Renal pelvis (tissue), 12 donors: ENCODE measurements around the gene CEP170B. TPM values are rescaled to one million over a fixed set of nuclear protein-coding genes. Genes with fewer than 3 reads are reported as not detected.
A peak's percentile ranks its signal among the peaks of the same experiment; 100 is the strongest.
"Not testable (repeated sequence)": the region's sequence is repeated elsewhere in the genome, so short reads cannot be mapped to it uniquely, and the experiment has no call there.

Experiments
- DNase-seq: peaks from one replicate; pipeline ENCODE4 v3.0.0-alpha.2; 2013
- long read RNA-seq, 16 experiments: transcript quantifications; one replicate each; lab custom pipeline, GENCODE V29; 2026
- polyA plus RNA-seq, 3 donors: library from polyadenylated mRNA; unstranded; fragments of 120-200 nt; gene quantifications; one replicate each; pipeline ENCODE4 v1.2.1, GENCODE V29; 2013; ENCODE audit not compliant: insufficient read length in 3 of 3

Gene CEP170B
- polyA plus RNA-seq, result 10 to 100 TPM; 15.2 to 19.7 (median 16.4) TPM
- long read RNA-seq, donor 1, result 0 reads
- long read RNA-seq, donor 2, result 0 reads
- long read RNA-seq, donor 3, partial matches to known transcripts, result 19 of 19 reads
- long read RNA-seq, donor 3, other reads (novel, unspliced or antisense), result 0 of 19 reads
- long read RNA-seq, donor 4, partial matches to known transcripts, result 0 of 1 reads
- long read RNA-seq, donor 4, other reads (novel, unspliced or antisense), result 0 of 1 reads
- long read RNA-seq, donor 5, result 0 reads
- long read RNA-seq, donor 6, result 0 reads
- long read RNA-seq, donor 7, partial matches to known transcripts, result 5 of 5 reads
- long read RNA-seq, donor 7, other reads (novel, unspliced or antisense), result 0 of 5 reads
- long read RNA-seq, donor 8, result 0 reads
- long read RNA-seq, donor 9, partial matches to known transcripts, result 0 of 1 reads
- long read RNA-seq, donor 9, other reads (novel, unspliced or antisense), result 0 of 1 reads
- long read RNA-seq, donor 10, result 0 reads
- long read RNA-seq, donor 11, result 0 reads
- long read RNA-seq, donor 12, partial matches to known transcripts, result 14 of 14 reads
- long read RNA-seq, donor 12, other reads (novel, unspliced or antisense), result 0 of 14 reads
- long read RNA-seq, donor 13, result 0 reads
- long read RNA-seq, donor 14, result 0 reads
- long read RNA-seq, donor 15, result 0 reads
- long read RNA-seq, donor 16, result 0 reads

DNA sequence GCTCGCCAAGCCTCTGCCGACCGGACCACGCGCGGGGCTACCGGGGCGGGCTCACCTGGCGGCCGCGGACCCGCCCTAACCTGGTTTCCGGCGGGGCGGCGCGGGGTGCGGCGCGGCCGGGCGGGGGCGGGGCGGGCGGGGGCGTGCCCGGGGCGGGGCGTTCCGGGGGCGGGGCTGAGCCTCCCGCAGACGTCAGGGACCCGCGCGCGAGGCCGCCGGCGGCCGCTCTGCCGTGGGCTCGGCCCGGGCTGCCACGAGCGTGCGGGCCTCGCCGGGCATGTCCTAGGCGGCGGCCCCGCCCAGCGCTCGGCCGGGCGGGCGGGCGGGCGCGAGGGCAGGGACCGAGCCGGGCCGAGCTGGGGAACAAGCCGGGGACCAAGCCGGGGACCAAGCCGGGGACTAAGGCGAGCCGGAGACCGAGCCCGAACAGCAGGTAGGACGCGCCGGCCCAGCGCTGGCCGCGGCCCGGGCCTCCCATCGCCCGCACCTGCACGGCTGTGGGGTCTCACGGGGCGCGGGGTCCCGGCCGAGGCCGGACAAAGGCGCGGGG, at the start of gene CEP170B:
Gene CEP170B, plus strand, starts transcription at position 188 of the 550 bp plus-strand sequence. CDS start 3,183 bp downstream, outside the sequence.
- DNase-seq, result peak; percentile 20

DNA sequence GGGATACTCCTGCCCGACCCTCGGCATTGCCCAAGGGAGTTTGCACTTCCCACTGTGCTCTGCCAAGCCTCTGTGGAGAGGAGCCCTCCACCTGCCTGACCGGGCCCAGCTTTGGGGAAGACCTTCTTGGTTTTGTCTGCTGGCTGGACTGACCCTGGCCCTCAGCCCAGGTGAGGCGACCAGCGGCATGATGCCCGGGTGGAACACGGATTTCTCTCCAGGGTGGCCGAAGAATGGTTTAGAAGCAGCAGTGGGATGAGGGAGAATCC, 48.5 kb upstream of the CEP170B start:
- no peak for DNase-seq

DNA sequence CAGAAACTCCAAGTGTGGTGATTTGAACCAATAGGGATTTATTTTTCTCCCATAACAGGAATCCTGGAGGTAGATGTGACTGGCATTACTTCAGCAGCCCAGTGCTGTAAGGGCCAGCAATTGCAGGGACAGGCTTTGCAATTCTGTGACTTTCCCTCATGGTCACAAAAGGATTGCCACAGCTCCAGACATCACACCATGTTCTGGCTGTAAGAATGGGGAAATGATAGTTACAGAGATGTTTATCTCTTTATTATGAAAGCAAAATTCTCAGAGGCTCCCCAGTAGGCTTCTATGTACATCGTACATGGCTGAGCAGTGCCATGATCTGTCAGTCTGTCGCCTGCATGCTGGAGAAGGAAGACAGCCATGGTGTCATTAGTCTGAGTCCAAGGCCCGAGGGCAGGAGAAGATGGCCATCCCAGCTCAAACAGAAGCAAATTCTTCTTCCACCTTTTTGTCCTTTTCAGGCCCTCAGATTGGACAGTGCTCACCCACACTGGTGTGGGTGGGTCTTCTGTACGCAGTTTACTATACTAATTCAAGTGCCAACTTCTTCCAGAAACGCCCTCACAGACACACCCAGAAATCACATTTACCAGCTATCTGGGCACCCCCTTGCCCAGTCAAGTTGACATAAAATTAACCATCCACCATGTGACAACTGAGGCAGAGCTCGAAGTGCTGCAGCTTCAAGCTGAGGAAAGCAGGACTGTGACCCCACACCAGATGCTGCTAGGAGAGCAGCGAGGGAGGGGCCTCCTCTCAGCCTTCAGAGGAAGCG, 46.9 kb upstream of the CEP170B start:
- no peak for DNase-seq

DNA sequence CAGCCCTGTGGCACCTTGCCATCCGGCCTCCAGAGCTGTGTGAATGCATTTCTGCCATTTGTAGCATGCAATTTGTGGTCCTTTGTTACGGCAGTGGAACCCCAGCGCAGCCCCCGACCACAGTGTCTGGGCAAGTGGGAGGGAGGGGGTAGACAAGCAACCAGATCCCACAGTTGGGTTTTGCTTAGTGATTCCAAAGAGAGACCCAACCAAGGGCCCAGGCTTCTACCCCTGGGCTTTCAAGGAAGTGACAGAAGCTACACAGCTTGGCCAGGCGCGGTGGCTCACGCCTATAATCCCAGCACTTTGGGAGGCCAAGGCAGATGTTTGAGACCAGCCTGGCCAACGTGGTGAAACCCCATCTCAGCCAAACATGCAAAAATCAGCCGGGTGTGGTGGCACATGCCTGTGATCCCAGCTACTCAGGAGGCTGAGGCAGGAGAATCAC, 46.3 kb upstream of the CEP170B start:
- DNase-seq, result no peak

DNA sequence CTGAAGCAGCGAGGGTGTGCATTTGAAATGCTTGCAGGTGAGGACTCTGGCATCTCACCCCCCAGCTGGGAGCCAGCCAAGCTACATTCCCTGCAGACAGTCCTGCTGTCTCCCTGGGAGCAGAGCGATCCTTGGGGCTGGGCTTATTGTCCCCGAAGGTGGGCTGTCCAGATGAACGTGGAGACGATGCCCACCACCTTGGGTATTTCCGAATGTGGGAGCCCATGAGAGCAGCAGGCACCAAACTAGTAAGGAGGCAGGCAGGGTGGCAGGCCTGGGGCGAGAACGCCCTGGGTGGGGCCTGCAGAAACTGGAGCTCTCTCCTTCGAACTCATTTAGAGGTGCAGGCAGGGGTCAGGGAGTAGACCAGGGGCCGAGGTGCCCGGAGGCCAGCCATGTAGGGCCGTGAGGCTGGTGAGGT, 45.7 kb upstream of the CEP170B start:
- no peak for DNase-seq

DNA sequence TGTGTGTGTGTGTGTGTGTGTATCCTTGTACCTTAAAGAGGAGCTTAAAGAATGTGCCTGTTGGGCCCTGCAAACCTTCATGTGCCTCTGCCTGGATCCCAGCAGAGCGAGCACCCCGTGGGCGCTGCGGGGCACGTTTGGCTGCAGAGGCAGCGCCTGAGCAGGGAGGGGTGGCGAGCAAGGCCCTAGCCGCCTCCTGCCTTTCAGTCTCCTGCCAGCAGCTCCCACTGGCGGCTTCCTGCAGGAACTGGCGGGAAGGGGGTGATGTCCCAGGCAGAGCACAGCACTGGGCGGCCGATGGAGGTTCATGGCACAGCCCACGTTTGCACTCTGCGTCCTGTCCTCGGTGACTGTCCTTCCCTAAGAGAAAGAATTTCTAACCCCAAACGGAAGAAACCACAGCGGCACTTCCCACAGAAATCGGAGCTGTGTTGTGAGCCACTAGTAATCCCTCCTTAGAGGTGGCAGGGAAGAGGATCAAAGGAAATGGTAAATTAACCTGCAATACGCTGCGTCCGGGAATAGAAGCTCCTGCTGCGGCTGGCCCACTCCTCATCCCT, 44.3 kb upstream of the CEP170B start:
- no peak for DNase-seq

DNA sequence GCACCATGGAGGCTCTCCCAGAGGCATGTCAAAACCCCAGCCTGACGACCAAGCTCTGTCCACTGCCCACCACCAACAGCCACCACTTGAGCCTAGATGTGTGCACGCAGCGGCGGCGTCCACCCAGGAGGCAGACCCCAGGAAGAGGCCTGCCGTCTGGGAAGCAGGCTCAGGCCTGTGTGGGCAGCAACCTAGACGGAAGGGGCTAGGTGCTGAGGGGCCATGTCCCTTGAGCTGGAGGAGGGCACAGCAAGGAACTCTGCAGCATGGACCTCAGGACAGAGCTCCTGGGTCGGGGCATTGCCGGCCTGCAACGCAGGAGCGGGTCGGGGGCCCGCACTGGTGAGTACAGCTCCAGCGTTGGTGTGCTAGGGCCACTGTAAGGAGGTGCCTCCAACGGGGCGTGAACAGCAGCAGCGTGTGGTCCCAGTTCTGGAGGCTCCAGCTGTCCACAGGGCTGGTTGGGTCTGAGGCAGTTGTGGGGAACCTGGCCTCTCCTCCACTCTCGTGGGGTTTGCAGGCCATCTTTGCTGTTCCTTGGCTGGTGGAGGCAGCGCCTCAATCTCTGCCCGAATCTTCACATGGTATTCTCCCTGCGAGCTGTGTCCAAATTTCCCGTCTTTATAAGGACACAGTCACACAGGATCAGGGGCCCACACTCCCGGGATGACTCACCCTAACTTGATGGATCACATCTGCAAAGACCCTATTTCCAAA, 43.7 kb upstream of the CEP170B start:
- no peak for DNase-seq

DNA sequence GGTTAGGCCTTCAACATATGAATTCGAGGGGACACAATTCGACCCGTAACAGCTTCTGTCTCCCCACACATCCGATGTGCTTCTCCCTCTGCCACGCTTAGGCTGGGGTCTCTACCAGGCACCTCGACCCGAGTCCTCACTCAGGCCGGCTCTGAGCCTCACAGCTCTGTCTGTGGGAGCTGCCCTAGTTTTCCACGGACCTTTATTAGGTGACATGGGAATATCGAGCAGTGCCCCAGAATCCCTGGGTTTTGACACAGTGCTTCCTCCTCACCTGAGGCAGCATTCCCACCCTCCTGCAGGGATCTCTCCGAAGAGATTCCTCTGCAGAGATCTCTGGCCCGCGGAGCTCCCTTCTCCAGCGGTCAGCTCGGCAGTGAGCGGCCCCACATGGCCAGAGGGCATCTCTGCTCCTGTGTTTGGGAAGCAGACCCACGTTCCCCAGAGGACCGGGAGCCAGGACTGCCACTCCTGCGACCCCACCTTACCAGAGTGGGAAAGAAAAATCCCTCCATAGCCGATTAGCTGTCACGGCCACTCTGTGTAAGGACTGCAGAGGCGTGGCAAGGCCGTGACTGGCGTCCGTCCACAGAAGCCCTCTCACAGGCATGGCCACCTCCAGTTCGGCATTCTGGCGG, 43.0 kb upstream of the CEP170B start:
- no peak for DNase-seq

DNA sequence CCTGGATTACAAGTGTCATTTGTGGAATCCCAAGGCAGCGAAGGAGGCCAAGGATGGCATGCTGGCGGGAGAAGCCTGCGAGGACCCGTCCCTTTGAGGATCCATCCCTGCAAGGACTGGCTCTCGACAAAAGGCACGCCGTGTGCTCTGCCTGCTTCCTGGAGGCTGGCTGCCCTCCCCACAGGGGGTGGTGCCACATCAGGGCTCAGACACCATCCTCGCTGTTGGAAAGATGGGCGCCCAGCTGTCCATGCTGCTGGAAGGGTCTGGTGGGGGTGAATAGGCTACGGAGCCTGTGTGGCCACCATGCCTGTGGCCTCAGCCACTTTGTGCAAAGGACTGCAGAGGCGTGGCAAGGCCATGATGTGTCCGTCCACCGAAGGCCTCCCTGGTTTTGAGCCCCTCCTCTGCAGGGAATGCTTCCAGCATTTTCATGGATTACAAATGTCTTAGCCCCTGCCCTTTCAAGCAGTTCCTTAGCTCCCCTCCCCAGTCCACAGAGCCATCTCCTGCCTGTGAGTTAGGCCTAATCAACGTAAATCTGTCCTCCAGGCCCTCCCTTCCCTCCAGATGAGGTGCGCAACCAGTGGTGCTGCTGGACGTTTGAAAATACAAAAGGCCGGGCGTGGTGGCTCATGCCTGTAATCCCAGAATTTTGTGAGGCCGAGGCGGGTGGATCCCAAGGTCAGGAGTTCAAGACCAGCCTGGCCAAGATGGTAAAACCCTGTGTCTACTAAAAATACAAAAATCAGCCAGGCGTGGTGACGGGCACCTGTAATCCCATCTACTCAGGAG, 42.0 kb upstream of the CEP170B start:
- DNase-seq, result no peak

DNA sequence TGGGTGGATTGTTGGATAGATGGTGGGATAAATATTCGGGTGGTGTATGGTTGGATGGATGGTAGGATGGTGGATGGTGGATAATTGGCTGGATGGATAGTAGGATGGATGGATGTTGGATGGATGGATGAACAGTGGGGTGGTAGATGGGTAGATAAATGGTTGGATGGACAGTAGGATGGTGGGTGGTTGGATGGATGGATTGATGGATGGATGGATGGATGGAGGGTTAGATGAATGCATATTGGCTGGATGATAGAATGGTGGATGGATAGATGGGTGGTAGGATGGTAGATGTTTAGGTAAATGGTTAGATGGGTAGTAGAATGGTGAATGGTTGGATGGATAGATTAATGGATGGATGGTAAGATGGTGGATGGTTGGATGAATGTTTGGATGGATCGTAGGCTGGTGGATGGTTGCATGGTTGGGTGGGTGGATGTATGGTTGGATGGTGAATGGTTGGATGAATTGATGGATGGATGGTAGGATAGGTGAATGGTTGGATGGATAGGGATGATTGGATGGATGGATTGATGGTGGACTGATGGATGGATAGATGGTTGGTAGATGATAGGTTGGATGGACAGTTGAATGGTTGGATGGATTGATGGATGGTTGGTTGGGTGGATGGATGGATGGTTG, 40.6 kb upstream of the CEP170B start:
- no peak for DNase-seq

DNA sequence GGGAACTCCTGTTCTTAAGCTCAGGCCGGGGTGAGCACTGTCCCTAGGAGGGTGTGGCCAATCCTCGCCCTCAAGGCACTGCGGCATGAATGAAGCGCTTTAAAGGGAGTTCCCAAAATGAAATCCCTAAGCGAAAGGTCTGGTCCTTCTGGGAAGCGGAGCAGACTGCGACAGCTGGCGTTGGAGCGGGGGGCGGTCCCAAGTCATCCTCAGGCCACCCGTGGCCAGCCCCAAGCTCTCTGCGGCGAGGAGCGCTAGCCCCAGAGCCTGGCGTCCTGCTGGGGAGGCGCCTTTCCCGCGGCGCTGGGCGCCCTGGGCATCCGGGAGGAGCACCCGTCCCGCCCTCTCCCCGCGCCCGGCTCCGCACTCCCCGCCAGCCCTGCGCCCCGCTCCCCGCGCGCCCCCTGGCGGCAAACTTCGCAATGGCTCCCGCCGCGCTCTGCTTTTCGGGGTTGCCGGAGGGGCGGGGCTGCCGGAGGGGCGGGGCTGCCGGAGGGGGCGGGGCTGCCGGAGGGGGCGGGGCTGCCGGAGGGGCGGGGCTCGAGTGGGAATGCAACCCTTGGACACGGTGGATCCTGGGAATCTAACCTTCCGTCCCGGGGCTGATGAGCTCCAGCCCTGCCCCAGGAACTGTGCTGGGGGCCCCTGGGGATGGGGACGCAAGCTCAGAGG, 38.7 kb upstream of the CEP170B start:
- DNase-seq, result peak; percentile 81

DNA sequence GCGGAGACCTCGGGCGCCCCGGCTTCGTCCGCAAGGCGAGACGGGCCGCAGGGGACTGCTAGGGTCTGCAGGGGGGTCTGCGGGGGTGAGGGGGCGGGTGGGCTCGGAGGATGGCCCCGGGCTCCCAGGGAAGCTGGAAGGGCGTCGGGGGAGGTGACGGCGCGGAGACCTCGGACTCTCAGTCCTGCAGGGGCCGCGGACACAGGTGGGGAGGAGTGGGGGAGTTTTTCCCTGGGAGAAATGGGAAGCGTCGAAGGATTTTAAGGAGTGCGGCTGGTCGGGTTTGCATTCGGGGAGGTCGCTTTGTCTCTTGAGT, 38.2 kb upstream of the CEP170B start:
- no peak for DNase-seq

DNA sequence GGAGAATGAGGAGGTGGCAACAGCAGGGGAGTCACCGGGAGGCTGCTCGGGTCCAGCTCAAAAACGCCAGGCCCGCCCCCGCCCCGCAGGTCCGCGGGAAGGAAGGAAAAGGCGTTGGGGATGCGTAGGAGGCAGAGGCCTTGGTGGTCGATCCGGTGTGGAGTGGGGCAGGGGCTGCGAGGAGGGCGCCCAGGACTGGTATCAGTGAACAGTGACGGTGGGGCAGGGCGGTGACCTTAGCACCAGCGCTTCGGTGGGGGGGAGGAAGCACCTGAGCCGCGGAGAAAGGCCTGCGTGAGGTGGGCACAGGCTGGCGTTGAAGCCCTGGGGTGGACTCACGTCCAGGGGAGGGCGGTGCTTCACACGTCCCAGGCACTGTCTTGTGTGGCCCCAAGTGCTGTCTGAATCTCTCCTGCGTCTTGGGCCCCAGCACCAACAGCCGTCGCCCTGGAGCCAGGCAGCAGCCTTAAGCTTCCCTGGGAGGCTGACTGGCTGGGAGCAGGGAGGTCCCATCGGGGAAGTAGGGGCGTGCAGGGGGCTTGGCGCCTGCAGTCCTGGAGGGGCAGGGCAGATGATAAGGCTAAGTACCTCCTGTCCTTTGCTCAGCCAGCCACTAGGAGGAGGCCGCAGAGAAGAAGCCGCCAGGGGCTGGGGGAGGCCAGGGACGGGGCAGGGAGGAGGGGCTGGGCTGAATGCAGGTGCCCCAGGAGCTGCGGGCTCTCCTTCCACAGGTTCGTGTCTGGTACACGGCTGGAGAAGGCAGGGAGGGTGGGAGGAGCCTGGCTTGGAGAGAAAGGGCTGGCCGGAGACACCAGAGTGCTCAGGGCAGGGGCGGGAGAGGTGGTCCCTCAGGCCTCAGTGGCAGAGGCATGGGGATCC, 37.7 kb upstream of the CEP170B start:
- DNase-seq, result no peak

DNA sequence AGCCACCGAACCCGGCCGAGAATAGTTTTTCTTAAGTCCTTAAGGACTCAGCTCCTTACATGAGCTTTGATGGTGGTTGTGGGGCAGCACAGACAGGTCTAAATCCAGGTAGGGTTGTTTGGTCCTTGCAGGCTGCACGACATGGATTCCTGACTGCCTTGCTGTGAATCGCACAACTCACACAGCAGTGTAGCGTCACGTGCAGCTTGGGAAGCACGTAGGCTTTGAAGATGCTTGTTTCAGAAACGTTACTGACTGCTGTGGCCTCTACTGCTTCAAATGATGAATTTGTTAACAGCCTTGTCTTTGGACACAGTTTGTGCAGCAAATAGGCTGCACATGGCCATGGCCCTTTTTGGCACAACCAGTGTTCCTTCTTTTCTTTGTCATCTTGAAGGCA, 34.3 kb upstream of the CEP170B start:
- DNase-seq, result no peak

DNA sequence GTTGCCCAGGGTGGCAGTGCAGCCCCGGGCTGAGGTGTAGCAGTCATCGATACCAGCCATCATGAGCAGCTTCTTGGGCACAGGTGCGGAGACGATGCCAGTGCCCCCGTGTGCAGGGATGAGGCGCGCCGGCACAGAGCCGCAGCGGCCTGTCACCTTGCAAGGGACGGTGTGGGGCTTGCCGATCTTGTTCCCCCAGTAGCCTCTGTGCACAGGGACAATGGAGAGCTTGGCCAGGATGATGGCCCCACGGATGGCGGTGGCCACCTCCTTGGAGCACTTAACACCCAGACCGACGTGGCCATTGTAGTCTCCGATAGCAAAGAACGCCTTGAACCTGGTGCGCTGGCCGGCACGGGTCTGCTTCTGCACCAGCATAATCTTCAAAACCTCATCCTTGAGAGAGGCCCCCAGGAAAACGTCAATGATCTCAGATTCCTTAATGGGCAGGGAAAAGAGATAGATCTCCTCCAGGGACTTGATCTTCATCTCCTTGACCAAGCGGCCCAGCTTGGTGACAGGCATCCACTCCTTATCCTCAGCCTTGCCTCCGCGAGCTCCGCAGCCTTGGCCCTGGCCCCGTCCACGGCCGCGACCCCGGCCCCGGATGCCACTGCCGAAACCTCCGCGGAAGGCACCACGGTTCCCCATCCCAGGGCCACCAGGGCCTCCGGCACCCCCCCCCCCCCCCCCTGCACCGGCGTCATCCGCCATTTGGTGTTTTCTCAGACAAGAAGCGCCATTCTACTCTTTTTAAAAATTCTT, 28.7 kb upstream of the CEP170B start:
- DNase-seq, result not testable (repeated sequence)

DNA sequence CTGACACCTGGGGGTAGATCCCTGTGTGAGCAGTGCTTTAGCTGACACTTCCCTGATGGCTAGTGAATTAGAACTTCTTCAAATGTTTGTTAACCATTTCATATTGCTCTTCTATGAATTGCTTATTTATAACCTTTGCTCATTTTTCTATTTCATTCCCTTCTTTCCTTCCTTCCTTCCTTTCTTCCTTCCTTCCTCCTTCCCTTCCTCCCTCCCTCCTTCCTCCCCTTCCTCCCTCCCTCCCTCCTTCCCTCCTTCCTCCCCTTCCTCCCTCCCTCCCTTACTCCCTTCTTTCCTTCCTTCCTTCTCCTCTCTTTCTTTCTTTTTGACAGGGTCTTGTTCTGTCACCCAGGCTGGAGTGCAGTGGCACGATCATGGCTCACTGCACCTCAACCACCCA, 23.3 kb upstream of the CEP170B start:
- no peak for DNase-seq

DNA sequence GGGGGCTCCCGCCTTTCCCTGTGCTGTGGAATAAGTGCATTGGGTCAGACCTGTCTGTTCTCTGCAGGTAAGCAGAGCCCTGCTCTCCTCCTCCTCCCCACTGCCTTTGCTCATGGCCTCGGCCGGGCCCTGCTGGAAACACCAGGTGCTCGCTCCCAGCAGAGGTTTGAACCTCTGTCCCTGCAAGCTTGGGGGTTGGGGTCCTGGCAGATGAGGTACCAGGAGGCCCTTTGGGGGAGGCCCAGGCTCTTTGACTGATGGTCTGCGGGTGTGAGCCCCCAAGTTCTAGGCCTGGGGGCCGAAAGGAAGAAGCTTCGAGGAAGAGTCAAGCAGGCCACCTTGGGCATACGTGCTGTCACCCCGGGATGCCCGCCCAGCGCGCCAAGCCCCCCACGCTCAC, 22.1 kb upstream of the CEP170B start:
- no peak for DNase-seq
